C4-2B (cell line): ENCODE measurements around the gene GTF2A1L.

ENCODE experiments used
- H3K27ac ChIP-seq: fragments of 450-650 bp; 2 replicates; pipeline ENCODE4 v1.5.1; 2017
- ZFX ChIP-seq: fragments of 450-650 bp; IDR thresholded peaks from 2 replicates; pipeline ENCODE4 v1.6.1; 2017
- TF ChIP-seq, protein P1 (sequence below): fragments of 450-650 bp; conservative IDR thresholded peaks from 2 replicates; pipeline ENCODE4 v1.5.1; 2017; ENCODE audit warnings: mild to moderate bottlenecking

The GTF2A1L gene

DNA sequence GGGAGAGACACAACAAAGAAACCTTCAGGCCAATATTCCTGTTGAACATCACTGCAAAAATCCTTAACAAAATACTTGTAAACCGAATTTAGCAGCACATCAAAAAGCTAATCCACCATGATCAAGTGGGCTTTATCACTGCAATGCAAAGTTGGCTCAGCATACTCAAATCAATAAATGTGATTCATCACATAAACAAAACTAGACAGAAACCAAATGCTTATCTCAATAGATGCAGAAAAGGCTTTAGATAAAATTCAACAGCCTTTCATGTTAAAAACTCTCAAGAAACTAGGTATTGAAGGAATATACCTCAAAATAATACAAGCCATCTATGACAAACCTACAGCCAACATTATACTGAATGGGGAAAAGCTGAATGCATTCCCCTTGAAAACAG lies 20.6 kb downstream of the GTF2A1L start:
- TF ChIP-seq ZFX: no peak
- TF ChIP-seq, protein P1, sequence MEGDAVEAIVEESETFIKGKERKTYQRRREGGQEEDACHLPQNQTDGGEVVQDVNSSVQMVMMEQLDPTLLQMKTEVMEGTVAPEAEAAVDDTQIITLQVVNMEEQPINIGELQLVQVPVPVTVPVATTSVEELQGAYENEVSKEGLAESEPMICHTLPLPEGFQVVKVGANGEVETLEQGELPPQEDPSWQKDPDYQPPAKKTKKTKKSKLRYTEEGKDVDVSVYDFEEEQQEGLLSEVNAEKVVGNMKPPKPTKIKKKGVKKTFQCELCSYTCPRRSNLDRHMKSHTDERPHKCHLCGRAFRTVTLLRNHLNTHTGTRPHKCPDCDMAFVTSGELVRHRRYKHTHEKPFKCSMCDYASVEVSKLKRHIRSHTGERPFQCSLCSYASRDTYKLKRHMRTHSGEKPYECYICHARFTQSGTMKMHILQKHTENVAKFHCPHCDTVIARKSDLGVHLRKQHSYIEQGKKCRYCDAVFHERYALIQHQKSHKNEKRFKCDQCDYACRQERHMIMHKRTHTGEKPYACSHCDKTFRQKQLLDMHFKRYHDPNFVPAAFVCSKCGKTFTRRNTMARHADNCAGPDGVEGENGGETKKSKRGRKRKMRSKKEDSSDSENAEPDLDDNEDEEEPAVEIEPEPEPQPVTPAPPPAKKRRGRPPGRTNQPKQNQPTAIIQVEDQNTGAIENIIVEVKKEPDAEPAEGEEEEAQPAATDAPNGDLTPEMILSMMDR: no peak
- H3K27ac ChIP-seq: no peak overlapping the region

DNA sequence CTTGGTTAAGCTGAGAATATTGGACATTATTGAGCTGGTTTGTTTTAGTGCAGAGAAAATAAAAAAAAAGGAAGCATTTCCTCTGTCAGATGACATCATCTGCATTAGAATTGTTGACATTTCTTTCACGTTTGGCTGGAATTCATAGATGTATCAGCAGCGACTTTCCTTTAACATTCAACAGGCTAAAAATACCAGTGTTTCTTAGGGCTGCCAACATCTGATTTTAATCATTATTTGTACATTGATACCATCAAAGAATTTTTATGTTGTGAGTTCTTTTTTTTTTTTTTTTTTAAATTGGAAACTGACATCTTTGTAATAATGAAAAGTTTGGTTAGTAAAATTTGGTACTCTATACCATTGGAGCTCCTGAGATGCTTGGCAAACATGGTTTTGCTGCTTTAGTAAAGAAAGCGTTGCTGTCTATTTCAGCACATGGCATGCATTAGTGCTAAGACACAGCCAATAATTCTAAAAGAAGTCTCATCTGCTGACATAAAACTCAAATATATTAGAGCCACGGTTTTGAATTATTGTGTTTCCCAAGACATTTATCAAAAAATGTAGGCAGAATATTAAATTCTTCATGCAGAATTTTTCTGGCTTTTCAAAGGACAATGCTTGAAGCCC lies 33.6 kb downstream of the GTF2A1L start:
- no peak overlapping the region for H3K27ac ChIP-seq
- TF ChIP-seq, protein P1: no peak
- no peak for TF ChIP-seq ZFX

DNA sequence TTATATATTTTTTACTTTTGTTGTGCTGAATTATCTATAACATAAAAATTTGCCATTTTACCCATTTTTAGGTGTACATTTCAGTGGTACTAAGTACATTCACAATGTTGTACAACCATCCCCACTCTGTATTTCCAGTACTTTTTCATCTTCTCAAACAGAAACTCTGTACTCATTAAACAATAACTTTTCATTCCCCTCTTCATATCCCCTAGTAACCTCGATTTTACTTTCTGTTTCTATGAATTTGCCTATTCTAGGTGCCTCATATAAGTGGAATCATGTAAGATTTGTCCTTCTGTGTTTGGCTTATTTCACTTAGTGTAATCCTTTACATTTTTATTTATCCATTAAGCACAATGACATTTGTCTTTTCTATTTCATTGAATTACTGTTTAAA lies 51.3 kb downstream of the GTF2A1L start:
- TF ChIP-seq, protein P1: no peak
- no peak for TF ChIP-seq ZFX
- no peak overlapping the region for H3K27ac ChIP-seq

DNA sequence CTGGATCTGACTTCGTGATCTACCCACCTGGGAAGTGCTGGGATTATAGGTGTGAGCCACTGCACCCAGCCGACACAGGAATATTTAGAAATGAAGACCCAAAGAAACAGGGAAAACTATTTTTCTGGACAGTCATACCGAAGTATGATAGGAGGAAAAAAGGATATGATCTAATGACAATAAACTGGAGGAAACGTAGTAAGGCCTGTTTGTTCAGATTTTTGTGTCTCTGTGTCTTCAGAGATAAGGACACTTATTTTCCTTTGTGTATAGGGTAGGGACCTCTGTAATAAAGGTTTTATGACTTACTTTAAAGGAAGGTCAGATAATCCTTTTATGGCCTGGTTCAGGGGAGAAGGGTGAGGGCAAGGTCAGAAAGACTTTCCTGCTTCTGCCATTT lies 55.9 kb downstream of the GTF2A1L start:
- no peak overlapping the region for H3K27ac ChIP-seq
- TF ChIP-seq ZFX: no peak
- TF ChIP-seq, protein P1: no peak

DNA sequence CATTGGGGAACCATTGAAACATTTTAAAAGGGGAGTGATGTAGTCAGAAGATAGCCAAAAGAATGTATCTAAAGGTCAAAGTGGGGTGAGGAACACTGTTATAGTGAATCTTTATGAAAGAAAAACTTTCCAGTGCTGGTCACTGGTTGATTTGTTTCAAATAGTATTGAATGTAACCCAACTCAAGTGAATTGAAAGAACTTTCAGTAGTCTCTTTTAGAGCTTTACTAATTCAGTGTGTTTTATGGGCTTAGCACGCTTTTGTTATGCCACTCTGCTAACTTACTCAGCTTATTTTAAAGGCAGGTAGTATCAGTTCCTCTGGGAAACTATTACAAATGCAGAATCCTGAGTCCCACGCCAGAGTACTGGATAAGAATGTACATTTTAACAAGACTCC lies 57.3 kb downstream of the GTF2A1L start:
- H3K27ac ChIP-seq: no peak overlapping the region
- TF ChIP-seq ZFX: no peak
- TF ChIP-seq, protein P1: no peak

DNA sequence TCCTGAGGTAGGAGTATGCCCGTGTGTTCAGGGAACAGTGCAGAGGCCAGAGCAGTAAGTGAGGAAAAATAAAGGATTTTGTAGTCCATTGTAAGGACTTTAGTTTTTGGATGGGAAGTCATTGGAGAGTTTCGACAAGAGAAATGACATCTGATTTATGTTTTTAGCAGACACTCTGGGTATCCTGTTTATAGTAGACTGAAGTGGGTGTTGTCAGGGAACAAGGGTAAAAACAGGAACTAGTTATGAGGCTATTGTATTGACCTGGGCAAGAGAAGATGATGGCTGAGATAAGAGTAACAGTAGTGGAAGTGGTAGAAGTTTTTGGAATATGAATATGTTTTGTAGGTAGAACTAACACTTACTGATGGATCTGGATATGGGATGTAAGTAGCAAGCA lies 59.8 kb downstream of the GTF2A1L start:
- TF ChIP-seq ZFX: no peak
- TF ChIP-seq, protein P1: no peak
- no peak overlapping the region for H3K27ac ChIP-seq

DNA sequence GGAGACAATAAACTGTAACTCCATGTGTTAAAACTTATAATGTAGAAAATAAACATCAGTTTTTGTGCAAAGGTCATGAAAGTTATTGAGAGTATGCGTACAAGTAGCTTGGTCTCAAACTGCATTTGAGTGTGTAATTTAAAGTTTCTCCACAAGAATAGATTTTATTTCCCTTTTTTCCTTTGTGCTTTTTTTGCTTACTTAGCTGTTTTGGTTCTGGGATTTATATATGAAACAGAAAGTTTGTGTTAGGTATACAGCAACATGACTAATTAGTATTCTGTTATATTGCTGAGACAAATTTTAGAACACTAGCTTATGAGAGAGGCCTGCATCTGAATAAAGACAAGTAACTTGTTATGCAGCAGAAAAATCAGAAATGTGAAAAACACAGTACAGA lies 67.5 kb downstream of the GTF2A1L start:
- no peak overlapping the region for H3K27ac ChIP-seq
- TF ChIP-seq, protein P1: no peak
- no peak for TF ChIP-seq ZFX
